ENCODE results near the gene TYK2. TPM values are rescaled to one million over a fixed set of nuclear protein-coding genes. Genes with fewer than 3 reads are reported as not detected.

TYK2 gene
- total and polyA plus RNA-seq, 9 of the 15 experiments (the other 6 are each of a cell fraction or from before 2014, with no cell fraction given) = 15.0 to 182 (median 85.9) TPM

GRCh38 chr19:10380313-10381102 is at the start of gene TYK2 (continued):
- TF ChIP-seq FOXM1 (IDR thresholded peaks at IDR 0.05; ENCODE audit: low read depth) (peak; percentile 47; the same call in 1 of the 2 replicates), FOXM1 (CRISPR knock-in tag; IDR thresholded peaks at IDR 0.05; ENCODE audit: low read depth) (no peak), ETV1 (tag; conservative IDR thresholded peaks at IDR 0.05; ENCODE audit: low read depth) (peak; percentile 69), ZNF197 (CRISPR knock-in tag; IDR thresholded peaks at IDR 0.05; ENCODE audit: low read depth) (no peak), E2F6 (IDR thresholded peaks at IDR 0.05; ENCODE audit: borderline replicate concordance in 1 of 2, extremely low read depth in 1 of 2, insufficient read depth in 1 of 2, insufficient read length in 1 of 2, low read depth in 1 of 2, low read length in 1 of 2, poor library complexity in 1 of 2, severe bottlenecking in 1 of 2) (peak; percentile 93 to 98), NCOA4 (IDR thresholded peaks at IDR 0.05; ENCODE audit: partially characterized antibody) (no peak), SP1 (CRISPR knock-in tag; IDR thresholded peaks at IDR 0.05) (peak; percentile 87), KHSRP (IDR thresholded peaks at IDR 0.05) (peak; percentile 74), ESRRA (IDR thresholded peaks at IDR 0.05; ENCODE audit: borderline replicate concordance, low read depth) (peak; percentile 8; the same call in 1 of the 2 replicates), PRDM10 (IDR thresholded peaks at IDR 0.05; ENCODE audit: partially characterized antibody) (peak; percentile 97), ZNF75A (CRISPR knock-in tag; IDR thresholded peaks at IDR 0.05) (no peak), HNRNPLL (IDR thresholded peaks at IDR 0.05; ENCODE audit: low read depth, low read length, poor library complexity, severe bottlenecking) (peak; percentile 52), ZNF134 (CRISPR knock-in tag; conservative IDR thresholded peaks at IDR 0.05) (no peak), MECOM (CRISPR knock-in tag; IDR thresholded peaks at IDR 0.05) (no peak), NFYB (IDR thresholded peaks at IDR 0.05; ENCODE audit: extremely low read depth, insufficient read length) (peak; percentile 96), STAT5A (IDR thresholded peaks at IDR 0.05; ENCODE audit: borderline replicate concordance, low read length) (no peak)
- TF ChIP-seq, protein P1, sequence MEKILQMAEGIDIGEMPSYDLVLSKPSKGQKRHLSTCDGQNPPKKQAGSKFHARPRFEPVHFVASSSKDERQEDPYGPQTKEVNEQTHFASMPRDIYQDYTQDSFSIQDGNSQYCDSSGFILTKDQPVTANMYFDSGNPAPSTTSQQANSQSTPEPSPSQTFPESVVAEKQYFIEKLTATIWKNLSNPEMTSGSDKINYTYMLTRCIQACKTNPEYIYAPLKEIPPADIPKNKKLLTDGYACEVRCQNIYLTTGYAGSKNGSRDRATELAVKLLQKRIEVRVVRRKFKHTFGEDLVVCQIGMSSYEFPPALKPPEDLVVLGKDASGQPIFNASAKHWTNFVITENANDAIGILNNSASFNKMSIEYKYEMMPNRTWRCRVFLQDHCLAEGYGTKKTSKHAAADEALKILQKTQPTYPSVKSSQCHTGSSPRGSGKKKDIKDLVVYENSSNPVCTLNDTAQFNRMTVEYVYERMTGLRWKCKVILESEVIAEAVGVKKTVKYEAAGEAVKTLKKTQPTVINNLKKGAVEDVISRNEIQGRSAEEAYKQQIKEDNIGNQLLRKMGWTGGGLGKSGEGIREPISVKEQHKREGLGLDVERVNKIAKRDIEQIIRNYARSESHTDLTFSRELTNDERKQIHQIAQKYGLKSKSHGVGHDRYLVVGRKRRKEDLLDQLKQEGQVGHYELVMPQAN (IDR thresholded peaks at IDR 0.05; ENCODE audit: borderline replicate concordance) = peak; percentile 72

Data from K562 (cell line).